Panc1 (cell line): Measurements from ENCODE around the gene SERTAD2.

ENCODE experiments used
- CTCF ChIP-seq: fragments of 450-650 bp; IDR thresholded peaks from 2 replicates; pipeline ENCODE4 v1.5.1; 2017; ENCODE audit warnings: mild to moderate bottlenecking
- POLR2AphosphoS5 ChIP-seq: IDR thresholded peaks from 2 replicates; pipeline ENCODE4 v1.6.1; 2012; ENCODE audit warnings: mild to moderate bottlenecking, low read depth, low read length, moderate library complexity
- REST ChIP-seq, 2 experiments: IDR thresholded peaks; 2 replicates each; pipeline ENCODE4 v1.6.1; 2011 to 2012; ENCODE audit warnings: low read depth in 2 of 2, control low read depth in 1 of 2, low read length in 1 of 2, mild to moderate bottlenecking in 1 of 2, moderate library complexity in 1 of 2; ENCODE audit not compliant: insufficient read depth in 1 of 2
- SIN3A ChIP-seq: IDR thresholded peaks from 2 replicates; pipeline ENCODE4 v1.6.1; 2012; ENCODE audit warnings: low read depth, mild to moderate bottlenecking, low read length, moderate library complexity, borderline replicate concordance; ENCODE audit not compliant: insufficient read depth

GRCh38 chr2:64622443-64623241 lies 31.1 kb downstream of the SERTAD2 start:
- no peak for TF ChIP-seq CTCF
- no peak for TF ChIP-seq SIN3A
- no peak for TF ChIP-seq REST (IDR thresholded peaks at IDR 0.05; ENCODE audit: insufficient read depth in 1 of 2, low read depth in 2 of 2, low read length in 1 of 2)
- TF ChIP-seq POLR2AphosphoS5 = no peak
